ENCODE measurements around the gene IQGAP2.
A peak's percentile ranks its signal among the peaks of the same experiment; 100 is the strongest.
"Not testable (repeated sequence)": the region's sequence is repeated elsewhere in the genome, so short reads cannot be mapped to it uniquely, and the experiment has no call there.

Gene IQGAP2

GRCh38 chr5:76601470-76601869 is 198.4 kb downstream of the IQGAP2 start:
- TF ChIP-seq EZH2phosphoT487 (IDR thresholded peaks at IDR 0.05; ENCODE audit: borderline replicate concordance, low read length) = no peak
- TF ChIP-seq CTCF (IDR thresholded peaks at IDR 0.05; ENCODE audit: low read depth, low read length, poor library complexity, severe bottlenecking) = peak; percentile 70
- Histone ChIP-seq H3K27ac (ENCODE audit: low read depth, low read length) (no peak overlapping the region), H3K4me2 (ENCODE audit: low read length) (no peak overlapping the region), H3K9me2 (replicated peaks; ENCODE audit: control insufficient read depth, low read length) (no peaks in the 10 kb centered on the region), H3K4me1 (ENCODE audit: control insufficient read depth, low read length) (no peaks in the 10 kb centered on the region), H3K4me3 (ENCODE audit: low read length) (no peak overlapping the region), H3K79me2 (ENCODE audit: control insufficient read depth, low read length) (no peaks in the 10 kb centered on the region), H3F3A (ENCODE audit: control insufficient read depth, insufficient read depth) (no peaks in the 10 kb centered on the region; the same call in 1 of the 2 replicates), H3K9me3 (ENCODE audit: control insufficient read depth, insufficient read depth, low read length) (no peaks in the 10 kb centered on the region), H3K27me3 (ENCODE audit: control insufficient read depth, low read length) (no peaks in the 10 kb centered on the region), H4K20me1 (ENCODE audit: control insufficient read depth, insufficient read depth, low read depth, low read length) (no peaks in the 10 kb centered on the region), H3K36me3 (ENCODE audit: control insufficient read depth, low read length) (peaks cover 32% of the 10 kb centered on the region)

GRCh38 chr5:76602094-76602726 is 199.1 kb downstream of the IQGAP2 start:
- Histone ChIP-seq H3K9me3 (ENCODE audit: control insufficient read depth, insufficient read depth, low read length) (no peaks in the 10 kb centered on the region), H4K20me1 (ENCODE audit: control insufficient read depth, insufficient read depth, low read depth, low read length) (no peaks in the 10 kb centered on the region), H3K9me2 (replicated peaks; ENCODE audit: control insufficient read depth, low read length) (no peaks in the 10 kb centered on the region), H3K4me1 (ENCODE audit: control insufficient read depth, low read length) (no peaks in the 10 kb centered on the region), H3K27me3 (ENCODE audit: control insufficient read depth, low read length) (no peaks in the 10 kb centered on the region), H3K27ac (ENCODE audit: low read depth, low read length) (no peak overlapping the region), H3K4me2 (ENCODE audit: low read length) (no peak overlapping the region), H3K36me3 (ENCODE audit: control insufficient read depth, low read length) (peaks cover 29% of the 10 kb centered on the region), H3K79me2 (ENCODE audit: control insufficient read depth, low read length) (no peaks in the 10 kb centered on the region), H3F3A (ENCODE audit: control insufficient read depth, insufficient read depth) (no peaks in the 10 kb centered on the region; the same call in 1 of the 2 replicates), H3K4me3 (ENCODE audit: low read length) (no peak overlapping the region)
- TF ChIP-seq CTCF (IDR thresholded peaks at IDR 0.05; ENCODE audit: low read depth, low read length, poor library complexity, severe bottlenecking) (no peak), EZH2phosphoT487 (IDR thresholded peaks at IDR 0.05; ENCODE audit: borderline replicate concordance, low read length) (no peak)

GRCh38 chr5:76603991-76604390 is 200.9 kb downstream of the IQGAP2 start:
- H3K36me3 ChIP-seq (ENCODE audit: control insufficient read depth, low read length) = peaks cover 25% of the 10 kb centered on the region
- H3K27me3 ChIP-seq (ENCODE audit: control insufficient read depth, low read length); H4K20me1 ChIP-seq (ENCODE audit: control insufficient read depth, insufficient read depth, low read depth, low read length); H3K9me3 ChIP-seq (ENCODE audit: control insufficient read depth, insufficient read depth, low read length); H3F3A ChIP-seq (ENCODE audit: control insufficient read depth, insufficient read depth); H3K9me2 ChIP-seq (replicated peaks; ENCODE audit: control insufficient read depth, low read length); H3K79me2 ChIP-seq (ENCODE audit: control insufficient read depth, low read length); H3K4me2 ChIP-seq (ENCODE audit: low read length); H3K27ac ChIP-seq (ENCODE audit: low read depth, low read length); H3K4me1 ChIP-seq (ENCODE audit: control insufficient read depth, low read length); H3K4me3 ChIP-seq (ENCODE audit: low read length): not testable (repeated sequence)

- Histone ChIP-seq H3K27ac (ENCODE audit: low read depth, low read length) (no peak overlapping the region), H3K36me3 (ENCODE audit: control insufficient read depth, low read length) (peaks cover 25% of the 10 kb centered on the region)
Observed at GRCh38 chr5:76604838-76605237, 201.8 kb downstream of the IQGAP2 start.

More at GRCh38 chr5:76604838-76605237, 201.8 kb downstream of the IQGAP2 start:
- no peaks in the 10 kb centered on the region for H3K79me2 ChIP-seq (ENCODE audit: control insufficient read depth, low read length)
- H3F3A ChIP-seq (ENCODE audit: control insufficient read depth, insufficient read depth) = no peaks in the 10 kb centered on the region
- H3K4me1 ChIP-seq (ENCODE audit: control insufficient read depth, low read length) = peaks cover 10% of the 10 kb centered on the region
- no peaks in the 10 kb centered on the region for H3K9me2 ChIP-seq (replicated peaks; ENCODE audit: control insufficient read depth, low read length)
- H3K4me2 ChIP-seq (ENCODE audit: low read length) = no peak overlapping the region
- H3K27me3 ChIP-seq (ENCODE audit: control insufficient read depth, low read length) = no peaks in the 10 kb centered on the region
- H3K4me3 ChIP-seq (ENCODE audit: low read length) = no peak overlapping the region
- H3K9me3 ChIP-seq (ENCODE audit: control insufficient read depth, insufficient read depth, low read length) = no peaks in the 10 kb centered on the region
- no peaks in the 10 kb centered on the region for H4K20me1 ChIP-seq (ENCODE audit: control insufficient read depth, insufficient read depth, low read depth, low read length)
- TF ChIP-seq EZH2phosphoT487 (IDR thresholded peaks at IDR 0.05; ENCODE audit: borderline replicate concordance, low read length) (no peak), CTCF (IDR thresholded peaks at IDR 0.05; ENCODE audit: low read depth, low read length, poor library complexity, severe bottlenecking) (no peak)

All from DOHH2 (cell line).